OCI-LY3 (cell line): ENCODE measurements around the gene LMBR1.

Experiments used
- H2AFZ ChIP-seq: fragments of 200-600, 300-600 bp; shearing (Covaris generic); 2 replicates; pipeline ENCODE4 v1.6.0; 2014; ENCODE audit warnings: antibody characterized with exemption, low read depth, low read length
- H3K27ac ChIP-seq: fragments of 200-600, 300-600 bp; sonication (generic); 2 replicates; pipeline ENCODE4 v1.5.1; 2014; ENCODE audit warnings: mild to moderate bottlenecking, low read length, moderate library complexity, mixed read lengths
- H3K27me3 ChIP-seq: fragments of 200-600, 300-600 bp; sonication (generic); 2 replicates; pipeline ENCODE4 v1.6.1; 2014; ENCODE audit warnings: low read depth, low read length, mixed read lengths
- H3K36me3 ChIP-seq: fragments of 200-600, 300-600 bp; sonication (generic); replicated peaks from 2 replicates; pipeline ENCODE3; 2014; ENCODE audit warnings: low read depth, low read length, mixed read lengths
- H3K4me1 ChIP-seq: fragments of 300-600, 200-600 bp; sonication (generic); 2 replicates; pipeline ENCODE4 v1.6.1; 2014; ENCODE audit warnings: low read length, mixed read lengths
- H3K4me2 ChIP-seq: fragments of 200-600, 300-600 bp; sonication (generic); 2 replicates; pipeline ENCODE4 v1.6.1; 2014; ENCODE audit warnings: low read length, mixed read lengths
- H3K4me3 ChIP-seq: fragments of 300-600, 200-600 bp; sonication (generic); 2 replicates; pipeline ENCODE4 v1.5.1; 2014; ENCODE audit warnings: antibody characterized with exemption, mild to moderate bottlenecking, low read length, moderate library complexity
- H3K79me2 ChIP-seq: fragments of 300-600, 200-600 bp; shearing (Covaris generic); 2 replicates; pipeline ENCODE4 v1.6.1; 2014; ENCODE audit warnings: mild to moderate bottlenecking, low read length, mixed read lengths
- H3K9ac ChIP-seq: fragments of 300-600, 200-600 bp; shearing (Covaris generic); 2 replicates; pipeline ENCODE4 v1.6.0; 2014; ENCODE audit warnings: mild to moderate bottlenecking, low read length, moderate library complexity
- H3K9me3 ChIP-seq: fragments of 200-600, 300-600 bp; shearing (Covaris generic); 2 replicates; pipeline ENCODE4 v1.6.1; 2014; ENCODE audit warnings: low read length, mixed read lengths; ENCODE audit not compliant: insufficient read depth
- H4K20me1 ChIP-seq: fragments of 200-600, 300-600 bp; sonication (generic); 2 replicates; pipeline ENCODE4 v1.6.1; 2016; ENCODE audit warnings: low read length, mixed read lengths; ENCODE audit not compliant: insufficient read depth
- CTCF ChIP-seq: fragments of 200-600, 300-600 bp; sonication (generic); IDR thresholded peaks from 2 replicates; pipeline ENCODE4 v1.5.1; 2014; ENCODE audit warnings: antibody characterized with exemption, low read length, low read depth
- EZH2phosphoT487 ChIP-seq: fragments of 200-600 bp; shearing (Covaris generic); IDR thresholded peaks from 2 replicates; pipeline ENCODE4 v1.6.1; 2018; ENCODE audit warnings: antibody characterized with exemption, mixed run types, low read depth

Gene LMBR1

GRCh38 chr7:156682928-156683327, 210.1 kb downstream of the LMBR1 start:
- Histone ChIP-seq H3K9me3 (no peaks in the 10 kb centered on the region), H2AFZ (no peak overlapping the region), H3K4me1 (no peaks in the 10 kb centered on the region), H3K27ac (no peak overlapping the region), H3K79me2 (no peaks in the 10 kb centered on the region), H3K4me3 (no peak overlapping the region), H3K4me2 (no peak overlapping the region), H4K20me1 (no peaks in the 10 kb centered on the region; the same call in 1 of the 2 replicates), H3K9ac (no peak overlapping the region), H3K27me3 (no peaks in the 10 kb centered on the region), H3K36me3 (peaks cover 20% of the 10 kb centered on the region)
- TF ChIP-seq EZH2phosphoT487 (no peak), CTCF (no peak)

- H3K4me3 ChIP-seq, result no peak overlapping the region
- H3K36me3 ChIP-seq, result peaks cover 30% of the 10 kb centered on the region
- H3K4me1 ChIP-seq, result no peaks in the 10 kb centered on the region
- H3K79me2 ChIP-seq, result no peaks in the 10 kb centered on the region
- no peaks in the 10 kb centered on the region for H3K27me3 ChIP-seq
- no peak overlapping the region for H3K27ac ChIP-seq
- H2AFZ ChIP-seq, result no peak overlapping the region
- no peak overlapping the region for H3K4me2 ChIP-seq
- no peaks in the 10 kb centered on the region; the same call in 1 of the 2 replicates for H4K20me1 ChIP-seq
- no peak overlapping the region for H3K9ac ChIP-seq
- H3K9me3 ChIP-seq, result no peaks in the 10 kb centered on the region
- TF ChIP-seq CTCF (no peak), EZH2phosphoT487 (no peak)
Observed at GRCh38 chr7:156680281-156680680, 212.7 kb downstream of the LMBR1 start.

GRCh38 chr7:156677374-156678054, 215.5 kb downstream of the LMBR1 start:
- no peak overlapping the region for H2AFZ ChIP-seq
- H3K36me3 ChIP-seq, result peaks cover 27% of the 10 kb centered on the region
- no peak overlapping the region for H3K4me2 ChIP-seq
- peaks cover 7% of the 10 kb centered on the region for H3K4me1 ChIP-seq
- H3K9me3 ChIP-seq, result no peaks in the 10 kb centered on the region
- no peak overlapping the region for H3K27ac ChIP-seq
- TF ChIP-seq CTCF (no peak), EZH2phosphoT487 (no peak)
- H3K79me2 ChIP-seq, result no peaks in the 10 kb centered on the region
- no peaks in the 10 kb centered on the region; the same call in 1 of the 2 replicates for H4K20me1 ChIP-seq
- H3K27me3 ChIP-seq, result no peaks in the 10 kb centered on the region
- H3K4me3 ChIP-seq, result no peak overlapping the region
- H3K9ac ChIP-seq, result no peak overlapping the region

- no peaks in the 10 kb centered on the region for H3K79me2 ChIP-seq
- TF ChIP-seq EZH2phosphoT487, result no peak
- TF ChIP-seq CTCF, result no peak
- H3K36me3 ChIP-seq, result peaks cover 27% of the 10 kb centered on the region
- peaks cover 7% of the 10 kb centered on the region for H3K4me1 ChIP-seq
- no peak overlapping the region for H3K27ac ChIP-seq
- H4K20me1 ChIP-seq, result no peaks in the 10 kb centered on the region; the same call in 1 of the 2 replicates
- no peak overlapping the region for H3K4me3 ChIP-seq
- H3K9me3 ChIP-seq, result no peaks in the 10 kb centered on the region
- no peak overlapping the region for H3K9ac ChIP-seq
- no peak overlapping the region for H3K4me2 ChIP-seq
- no peak overlapping the region for H2AFZ ChIP-seq
- no peaks in the 10 kb centered on the region for H3K27me3 ChIP-seq
Observed at GRCh38 chr7:156676263-156676662, 216.7 kb downstream of the LMBR1 start.
